HEK293 (cell line): ENCODE results near the gene TANGO2.

Experiments used
- CTCF ChIA-PET: fragments of 350-600 bp; formaldehyde crosslinking; extraction: SDS; loops from one replicate; lab custom pipeline; 2021; ENCODE audit warnings: antibody characterized with exemption; lab: Yijun Ruan, JAX
- POLR2A ChIA-PET: fragments of 300-600 bp; formaldehyde crosslinking; extraction: SDS; loops from one replicate; lab custom pipeline; 2020; ENCODE audit warnings: antibody characterized with exemption, inconsistent platforms; lab: Yijun Ruan, JAX
- H3K27ac ChIP-seq: fragments of 200-500 bp; sonication (Bioruptor generic); 2 replicates; pipeline ENCODE4 v1.5.1; 2014; ENCODE audit warnings: low read depth, low read length, control low read depth, inconsistent platforms; ENCODE audit errors: extremely low read depth
- H3K36me3 ChIP-seq, 2 experiments: fragments of 200-500 bp in 1 of 2; sonication (Bioruptor generic) in 1 of 2; 1 replicate in 1 of 2; 2 replicates in 1 of 2; pipeline ENCODE4 v1.5.1; 2014 to 2017; ENCODE audit warnings: inconsistent platforms in 2 of 2, low read length in 2 of 2; ENCODE audit not compliant: control insufficient read depth in 2 of 2, insufficient read depth in 1 of 2
- H3K4me1 ChIP-seq: fragments of 200-500 bp; sonication (Bioruptor generic); 2 replicates; pipeline ENCODE4 v1.5.1; 2014; ENCODE audit warnings: mild to moderate bottlenecking, low read length, inconsistent platforms; ENCODE audit not compliant: control insufficient read depth, insufficient read depth
- H3K4me3 ChIP-seq: 2 replicates; pipeline ENCODE4 v1.5.1; 2011; ENCODE audit warnings: low read depth, mild to moderate bottlenecking, control low read depth, low read length, moderate library complexity
- H3K9me3 ChIP-seq: fragments of 200-500 bp; sonication (Bioruptor generic); 2 replicates; pipeline ENCODE4 v1.5.1; 2014; ENCODE audit warnings: low read depth, low read length, inconsistent platforms; ENCODE audit not compliant: control insufficient read depth, insufficient read depth
- EGR2 ChIP-seq: fragments of 450-650 bp; formaldehyde crosslinking; IDR thresholded peaks from 2 replicates; pipeline ENCODE4 v1.5.1; 2016; ENCODE audit warnings: low read depth, missing biosample characterization, missing genetic modification characterization
- KLF17 ChIP-seq: fragments of 450-650 bp; formaldehyde crosslinking; IDR thresholded peaks from 2 replicates; pipeline ENCODE4 v1.5.1; 2016; ENCODE audit warnings: missing biosample characterization, missing genetic modification characterization
- OVOL3 ChIP-seq: fragments of 450-650 bp; formaldehyde crosslinking; IDR thresholded peaks from 2 replicates; pipeline ENCODE4 v1.5.1; 2016; ENCODE audit warnings: missing biosample characterization, missing genetic modification characterization
- PRDM1 ChIP-seq: fragments of 450-650 bp; formaldehyde crosslinking; IDR thresholded peaks from 2 replicates; pipeline ENCODE4; 2016; ENCODE audit warnings: missing biosample characterization, missing genetic modification characterization
- RBAK ChIP-seq: fragments of 450-650 bp; formaldehyde crosslinking; IDR thresholded peaks from 2 replicates; pipeline ENCODE4 v1.5.1; 2016; ENCODE audit warnings: missing biosample characterization, missing genetic modification characterization
- ZBTB26 ChIP-seq: fragments of 450-650 bp; formaldehyde crosslinking; optimal IDR thresholded peaks from 2 replicates; pipeline ENCODE3; 2016; ENCODE audit warnings: missing biosample characterization, mild to moderate bottlenecking, missing genetic modification characterization
- ZBTB8A ChIP-seq: fragments of 450-650 bp; formaldehyde crosslinking; IDR thresholded peaks from 2 replicates; pipeline ENCODE4 v1.5.1; 2016; ENCODE audit warnings: missing biosample characterization, missing genetic modification characterization
- ZIC2 ChIP-seq: fragments of 450-650 bp; formaldehyde crosslinking; IDR thresholded peaks from 2 replicates; pipeline ENCODE4 v1.5.1; 2016; ENCODE audit warnings: missing biosample characterization, missing genetic modification characterization
- ZNF138 ChIP-seq: fragments of 450-650 bp; formaldehyde crosslinking; IDR thresholded peaks from 2 replicates; pipeline ENCODE4 v1.5.1; 2016; ENCODE audit warnings: missing biosample characterization, missing genetic modification characterization, borderline replicate concordance
- ZNF16 ChIP-seq: fragments of 450-650 bp; formaldehyde crosslinking; IDR thresholded peaks from 2 replicates; pipeline ENCODE4 v1.5.1; 2016; ENCODE audit warnings: low read depth, missing biosample characterization, missing genetic modification characterization
- ZNF214 ChIP-seq: fragments of 450-650 bp; formaldehyde crosslinking; IDR thresholded peaks from 2 replicates; pipeline ENCODE4 v1.5.1; 2017; ENCODE audit warnings: missing biosample characterization, mild to moderate bottlenecking, missing genetic modification characterization, borderline replicate concordance
- ZNF266 ChIP-seq: fragments of 450-650 bp; formaldehyde crosslinking; IDR thresholded peaks from 2 replicates; pipeline ENCODE4 v1.5.1; 2016; ENCODE audit warnings: missing biosample characterization, missing genetic modification characterization, low read depth
- ZNF366 ChIP-seq: fragments of 450-650 bp; formaldehyde crosslinking; conservative IDR thresholded peaks from 2 replicates; pipeline ENCODE4 v1.5.1; 2016; ENCODE audit warnings: missing biosample characterization, missing genetic modification characterization
- ZNF473 ChIP-seq: fragments of 450-650 bp; formaldehyde crosslinking; IDR thresholded peaks from 2 replicates; pipeline ENCODE4 v1.5.1; 2017; ENCODE audit warnings: missing biosample characterization, missing genetic modification characterization
- ZNF514 ChIP-seq: fragments of 450-650 bp; formaldehyde crosslinking; IDR thresholded peaks from 2 replicates; pipeline ENCODE4 v1.5.1; 2016; ENCODE audit warnings: missing biosample characterization, missing genetic modification characterization
- ZNF521 ChIP-seq: fragments of 450-650 bp; formaldehyde crosslinking; IDR thresholded peaks from 2 replicates; pipeline ENCODE4 v1.5.1; 2017; ENCODE audit warnings: missing biosample characterization, mild to moderate bottlenecking, missing genetic modification characterization
- ZNF624 ChIP-seq: fragments of 450-650 bp; formaldehyde crosslinking; IDR thresholded peaks from 2 replicates; pipeline ENCODE4 v1.5.1; 2017; ENCODE audit warnings: missing biosample characterization, missing genetic modification characterization
- ZNF792 ChIP-seq: fragments of 450-650 bp; formaldehyde crosslinking; IDR thresholded peaks from 2 replicates; pipeline ENCODE4 v1.5.1; 2016; ENCODE audit warnings: missing biosample characterization, missing genetic modification characterization
- ZXDB ChIP-seq: fragments of 450-650 bp; formaldehyde crosslinking; IDR thresholded peaks from 2 replicates; pipeline ENCODE4 v1.5.1; 2016; ENCODE audit warnings: missing biosample characterization, missing genetic modification characterization

Gene TANGO2

GRCh38 chr22:19991645-19992451, 29.1 kb upstream of the TANGO2 start:
- no peak overlapping the region for H3K4me3 ChIP-seq
- no peaks in the 10 kb centered on the region for H3K4me1 ChIP-seq
- no peak overlapping the region for H3K27ac ChIP-seq
- CTCF ChIA-PET = interaction anchor here (0.6 to 0.8 kb wide), 2 partner anchors 22 to 37 kb away, joined by 3 to 5 read pairs; no protein-coding TSS in a partner anchor
- POLR2A ChIA-PET = interaction anchor here (0.5 kb wide), 1 partner anchor 19 kb away, joined by 5 read pairs; no protein-coding TSS in a partner anchor
- no peaks in the 10 kb centered on the region for H3K9me3 ChIP-seq
- no peaks in the 10 kb centered on the region for H3K36me3 ChIP-seq
- TF ChIP-seq KLF17 (tag by site-specific recombination) = 0 out of 2 replicates have a peak, but pooled peaks have one; percentile 19
- TF ChIP-seq ZIC2 (tag by site-specific recombination) = peak; percentile 71
- no peak for TF ChIP-seq ZNF514 (tag by site-specific recombination)
- TF ChIP-seq, all 188 proteins: peak for 2

GRCh38 chr22:19992481-19992911, 28.4 kb upstream of the TANGO2 start:
- Histone ChIP-seq H3K36me3 (no peaks in the 10 kb centered on the region), H3K4me1 (no peaks in the 10 kb centered on the region), H3K9me3 (no peaks in the 10 kb centered on the region), H3K27ac (no peak overlapping the region), H3K4me3 (no peak overlapping the region)
- no peak for TF ChIP-seq ZNF521 (tag by site-specific recombination)
- no peak for TF ChIP-seq ZNF138 (tag by site-specific recombination)
- ChIA-PET POLR2A (no interaction called here), CTCF (no interaction called here)

- ChIA-PET POLR2A (no interaction called here), CTCF (no interaction called here)
These were observed 28.0 kb upstream of the TANGO2 start for GRCh38 chr22:19992921-19993355.

GRCh38 chr22:19993926-19994325, 27.0 kb upstream of the TANGO2 start:
- no peak for TF ChIP-seq OVOL3 (tag by site-specific recombination)
- no peak for TF ChIP-seq ZNF624
- TF ChIP-seq ZNF792 = no peak
- peak; percentile 89 for TF ChIP-seq ZNF366 (tag by site-specific recombination)
- TF ChIP-seq ZNF266 (tag by site-specific recombination) = no peak
- no peak for TF ChIP-seq PRDM1
- no peak for TF ChIP-seq ZBTB26 (tag by site-specific recombination)
- no peak for TF ChIP-seq RBAK
- TF ChIP-seq ZNF16 = no peak
- TF ChIP-seq EGR2 (tag by site-specific recombination) = peak; percentile 58; the same call in 1 of the 2 replicates
- no peak for TF ChIP-seq ZNF214 (tag by site-specific recombination)
- no peak for TF ChIP-seq ZBTB8A (tag by site-specific recombination)
- Histone ChIP-seq H3K4me3 (no peak overlapping the region), H3K4me1 (no peaks in the 10 kb centered on the region), H3K36me3 (no peaks in the 10 kb centered on the region), H3K9me3 (no peaks in the 10 kb centered on the region), H3K27ac (no peak overlapping the region)
- CTCF ChIA-PET = no interaction called here
- POLR2A ChIA-PET = no interaction called here

More at GRCh38 chr22:19992921-19993355, 28.0 kb upstream of the TANGO2 start:
- TF ChIP-seq ZXDB (tag by site-specific recombination) = no peak
- TF ChIP-seq ZNF473 (tag by site-specific recombination) = no peak
- Histone ChIP-seq H3K4me1 (no peaks in the 10 kb centered on the region), H3K36me3 (no peaks in the 10 kb centered on the region), H3K9me3 (no peaks in the 10 kb centered on the region), H3K27ac (no peak overlapping the region), H3K4me3 (no peak overlapping the region)
